Natural killer cell (primary cell): ENCODE results near the gene ICOSLG. TPM values are rescaled to one million over a fixed set of nuclear protein-coding genes. Genes with fewer than 3 reads are reported as not detected.
A peak's percentile ranks its signal among the peaks of the same experiment; 100 is the strongest.

Experiments
- ATAC-seq, 3 donors: fragments of 150-1000 bp in 2 of 3; fragments of 200-7000 bp in 1 of 3; cut with Tn5 transposase; 1 replicate in 1 of 3; 2 replicates in 2 of 3; pipeline ENCODE4 v1.10.0; 2021; ENCODE audit warnings: mild to moderate bottlenecking in 2 of 3, moderate library complexity in 2 of 3
- DNase-seq, 2 donors: peaks; one replicate each; pipeline versions ENCODE4 v3.0.0 to v3.0.0-alpha.2; 2013 to 2021; ENCODE audit warnings: mixed read lengths in 1 of 2
- H3K27ac ChIP-seq: one replicate; pipeline ENCODE4 v1.5.1; 2013; ENCODE audit warnings: mild to moderate bottlenecking, low read length
- H3K27me3 ChIP-seq: one replicate; pipeline ENCODE4 v1.6.1; 2013; ENCODE audit warnings: low read length; ENCODE audit not compliant: control insufficient read depth, insufficient read depth
- H3K36me3 ChIP-seq: one replicate; pipeline ENCODE4 v1.6.1; 2013; ENCODE audit warnings: low read length; ENCODE audit not compliant: control insufficient read depth, insufficient read depth
- H3K4me1 ChIP-seq: one replicate; pipeline ENCODE4 v1.6.1; 2013; ENCODE audit warnings: low read length; ENCODE audit not compliant: control insufficient read depth, insufficient read depth
- H3K4me3 ChIP-seq: one replicate; pipeline ENCODE4 v1.5.1; 2013; ENCODE audit warnings: low read length
- H3K9me3 ChIP-seq: one replicate; pipeline ENCODE4 v1.6.1; 2013; ENCODE audit warnings: low read length; ENCODE audit not compliant: control insufficient read depth, insufficient read depth
- H3K27ac Mint-ChIP-seq, 2 donors: one replicate each; pipeline ENCODE4 v1.8.0; 2022; ENCODE audit warnings: mild to moderate bottlenecking in 2 of 2, mixed read lengths in 2 of 2, moderate library complexity in 1 of 2
- H3K27me3 Mint-ChIP-seq, 2 donors: one replicate each; pipeline ENCODE4 v1.8.0; 2022; ENCODE audit warnings: low read depth in 2 of 2, mixed read lengths in 2 of 2
- H3K36me3 Mint-ChIP-seq: one replicate; pipeline ENCODE4 v1.8.0; 2022; ENCODE audit warnings: mixed read lengths
- H3K4me1 Mint-ChIP-seq, 2 donors: one replicate each; pipeline ENCODE4 v1.8.0; 2022; ENCODE audit warnings: mixed read lengths in 2 of 2
- H3K4me3 Mint-ChIP-seq: one replicate; pipeline ENCODE4 v1.8.0; 2022; ENCODE audit warnings: mild to moderate bottlenecking, moderate library complexity, mixed read lengths
- H3K9me3 Mint-ChIP-seq, 2 donors: one replicate each; pipeline ENCODE4 v1.8.0; 2022; ENCODE audit warnings: mixed read lengths in 2 of 2
- WGBS: methylation state at CpG from one replicate; pipeline ENCODE4 v1.1.7; 2013; ENCODE audit warnings: missing lambda C conversion rate; ENCODE audit not compliant: insufficient coverage; 5-methylcytosine and 5-hydroxymethylcytosine counted together
- intact Hi-C: fragments of 100-400 bp; cut with micrococcal nuclease; formaldehyde crosslinking; loops from one replicate; pipeline ENCODE4 v1.14.2; 2022
- total RNA-seq, 4 donors: library from RNA; stranded (reverse); fragments of 120-200 nt in 1 of 4; gene quantifications; one replicate each; pipeline versions ENCODE4 v1.2.3 to v1.2.4, GENCODE V29; 2013 to 2022
- TF ChIP-seq, protein P1 (sequence below): fragments of 200-600 bp; IDR thresholded peaks from one replicate; pipeline ENCODE4 v1.8.0; 2022; ENCODE audit warnings: antibody characterized with exemption

ICOSLG gene
- total RNA-seq, 3 donors from 2014 or later (not counting 1 experiment from before 2014, with no cell fraction given), result 1.7 to 4.5 (median 2.9) TPM

DNA sequence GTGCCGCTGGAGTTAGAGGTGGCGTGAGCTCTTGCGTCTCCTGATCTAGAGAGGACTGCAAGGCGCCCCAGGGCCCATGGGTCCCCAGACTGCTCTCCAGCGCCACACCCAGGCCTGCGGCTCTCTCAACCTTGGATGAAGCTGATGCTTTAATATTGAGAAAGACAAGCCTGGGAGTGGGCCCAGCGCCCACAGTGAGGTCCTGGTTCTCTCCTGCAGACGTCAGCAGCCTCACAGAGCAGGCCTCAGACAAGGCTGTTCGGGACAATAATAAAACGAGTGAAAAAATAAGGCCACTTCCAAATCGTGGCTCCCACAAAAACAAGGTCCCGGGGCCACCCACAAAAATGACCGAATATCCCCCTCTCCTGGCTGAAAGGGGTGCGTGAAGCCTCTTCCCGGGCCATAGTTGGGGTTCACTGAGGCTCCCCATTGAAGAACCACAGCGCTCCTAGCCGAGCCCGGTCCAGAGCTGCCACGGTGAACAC is 27.0 kb upstream of the ICOSLG start:
- TF ChIP-seq, protein P1, sequence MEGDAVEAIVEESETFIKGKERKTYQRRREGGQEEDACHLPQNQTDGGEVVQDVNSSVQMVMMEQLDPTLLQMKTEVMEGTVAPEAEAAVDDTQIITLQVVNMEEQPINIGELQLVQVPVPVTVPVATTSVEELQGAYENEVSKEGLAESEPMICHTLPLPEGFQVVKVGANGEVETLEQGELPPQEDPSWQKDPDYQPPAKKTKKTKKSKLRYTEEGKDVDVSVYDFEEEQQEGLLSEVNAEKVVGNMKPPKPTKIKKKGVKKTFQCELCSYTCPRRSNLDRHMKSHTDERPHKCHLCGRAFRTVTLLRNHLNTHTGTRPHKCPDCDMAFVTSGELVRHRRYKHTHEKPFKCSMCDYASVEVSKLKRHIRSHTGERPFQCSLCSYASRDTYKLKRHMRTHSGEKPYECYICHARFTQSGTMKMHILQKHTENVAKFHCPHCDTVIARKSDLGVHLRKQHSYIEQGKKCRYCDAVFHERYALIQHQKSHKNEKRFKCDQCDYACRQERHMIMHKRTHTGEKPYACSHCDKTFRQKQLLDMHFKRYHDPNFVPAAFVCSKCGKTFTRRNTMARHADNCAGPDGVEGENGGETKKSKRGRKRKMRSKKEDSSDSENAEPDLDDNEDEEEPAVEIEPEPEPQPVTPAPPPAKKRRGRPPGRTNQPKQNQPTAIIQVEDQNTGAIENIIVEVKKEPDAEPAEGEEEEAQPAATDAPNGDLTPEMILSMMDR, result no peak
- Mint-ChIP-seq H3K9me3 (no peaks in the 10 kb centered on the region), H3K36me3 (no peaks in the 10 kb centered on the region), H3K27me3 (no peaks in the 10 kb centered on the region), H3K27ac (no peak overlapping the region), H3K4me1 (no peaks in the 10 kb centered on the region), H3K4me3 (no peak overlapping the region)
- 74% methylated on average over 19 of the region's 19 CpGs for WGBS
- Histone ChIP-seq H3K4me1 (no peaks in the 10 kb centered on the region), H3K27ac (no peak overlapping the region), H3K36me3 (no peaks in the 10 kb centered on the region), H3K4me3 (no peak overlapping the region), H3K9me3 (no peaks in the 10 kb centered on the region), H3K27me3 (no peaks in the 10 kb centered on the region)
- DNase-seq, result peak in 1 of 2 donors; percentile 54
- intact Hi-C loops, result no loop called here
- ATAC-seq, result peak in 1 of 3 donors; percentile 33

DNA sequence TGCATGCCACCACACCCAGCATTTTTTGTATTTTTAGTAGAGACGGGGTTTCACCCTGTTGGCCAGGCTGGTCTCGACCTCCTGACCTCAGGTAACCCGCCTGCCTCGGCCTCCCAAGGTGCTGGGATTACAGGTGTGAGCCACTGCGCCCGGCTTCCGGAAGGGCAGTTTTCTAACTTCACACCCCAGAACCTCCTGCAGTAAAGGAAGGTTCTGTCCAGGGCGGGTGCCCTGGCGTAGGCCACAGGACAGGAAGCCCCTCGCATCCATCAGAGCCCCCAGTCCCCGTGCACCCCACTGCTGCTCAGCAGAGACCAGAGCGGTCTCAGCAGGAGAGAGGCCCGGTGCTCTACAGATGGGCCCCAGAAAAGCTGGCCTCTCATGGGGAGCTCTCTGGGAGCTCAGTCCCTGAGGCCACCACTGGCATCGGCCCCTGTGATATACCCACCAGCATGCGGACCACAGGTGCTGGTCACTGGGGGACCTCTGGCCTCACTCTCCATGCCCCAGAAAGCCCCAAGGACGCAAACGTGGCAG is 25.1 kb upstream of the ICOSLG start:
- ATAC-seq (no peak), DNase-seq (no peak)
- H3K9me3 Mint-ChIP-seq, result no peaks in the 10 kb centered on the region
- no peaks in the 10 kb centered on the region for H3K4me1 Mint-ChIP-seq
- no peak overlapping the region for H3K27ac Mint-ChIP-seq
- H3K36me3 Mint-ChIP-seq, result no peaks in the 10 kb centered on the region
- H3K4me3 Mint-ChIP-seq, result no peak overlapping the region
- Histone ChIP-seq H3K4me3 (no peak overlapping the region), H3K36me3 (no peaks in the 10 kb centered on the region), H3K4me1 (no peaks in the 10 kb centered on the region), H3K9me3 (no peaks in the 10 kb centered on the region), H3K27me3 (no peaks in the 10 kb centered on the region), H3K27ac (no peak overlapping the region)
- intact Hi-C loops, result no loop called here
- WGBS, result 91% methylated on average over 17 of the region's 17 CpGs
- H3K27me3 Mint-ChIP-seq, result no peaks in the 10 kb centered on the region
- TF ChIP-seq, protein P1, result no peak

DNA sequence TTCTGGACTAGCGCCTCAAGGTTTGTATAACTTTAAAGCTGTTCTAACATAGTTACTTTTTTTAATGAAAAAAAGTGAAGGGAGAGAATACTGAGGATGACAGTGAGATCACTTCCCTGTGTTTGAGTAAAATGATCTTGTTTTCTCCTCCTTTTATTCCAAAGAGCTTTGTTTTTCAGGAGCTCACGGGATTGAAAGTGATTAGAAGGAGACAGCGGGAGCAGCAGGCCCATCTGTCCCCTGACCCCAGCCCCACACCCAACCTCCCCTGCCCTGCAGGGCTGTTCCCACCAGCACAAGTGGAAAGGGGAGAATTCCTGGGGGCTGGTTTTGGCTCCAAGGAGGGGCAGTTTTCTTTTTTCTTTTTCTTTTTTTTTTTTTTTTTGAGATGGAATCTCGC is 23.0 kb upstream of the ICOSLG start:
- Mint-ChIP-seq H3K4me3 (no peak overlapping the region), H3K27me3 (peaks cover 0 to 11% of the 10 kb centered on the region in 2 donors), H3K27ac (no peak overlapping the region), H3K4me1 (no peaks in the 10 kb centered on the region), H3K9me3 (no peaks in the 10 kb centered on the region), H3K36me3 (no peaks in the 10 kb centered on the region)
- WGBS, result 91% methylated on average over 2 of the region's 4 CpGs
- H3K9me3 ChIP-seq, result no peaks in the 10 kb centered on the region
- H3K4me1 ChIP-seq, result no peaks in the 10 kb centered on the region
- no peaks in the 10 kb centered on the region for H3K36me3 ChIP-seq
- H3K27ac ChIP-seq, result no peak overlapping the region
- H3K4me3 ChIP-seq, result no peak overlapping the region
- TF ChIP-seq, protein P1, result no peak
- ATAC-seq (no peak), DNase-seq (no peak)
- intact Hi-C loops, result no loop called here
- H3K27me3 ChIP-seq, result no peaks in the 10 kb centered on the region

DNA sequence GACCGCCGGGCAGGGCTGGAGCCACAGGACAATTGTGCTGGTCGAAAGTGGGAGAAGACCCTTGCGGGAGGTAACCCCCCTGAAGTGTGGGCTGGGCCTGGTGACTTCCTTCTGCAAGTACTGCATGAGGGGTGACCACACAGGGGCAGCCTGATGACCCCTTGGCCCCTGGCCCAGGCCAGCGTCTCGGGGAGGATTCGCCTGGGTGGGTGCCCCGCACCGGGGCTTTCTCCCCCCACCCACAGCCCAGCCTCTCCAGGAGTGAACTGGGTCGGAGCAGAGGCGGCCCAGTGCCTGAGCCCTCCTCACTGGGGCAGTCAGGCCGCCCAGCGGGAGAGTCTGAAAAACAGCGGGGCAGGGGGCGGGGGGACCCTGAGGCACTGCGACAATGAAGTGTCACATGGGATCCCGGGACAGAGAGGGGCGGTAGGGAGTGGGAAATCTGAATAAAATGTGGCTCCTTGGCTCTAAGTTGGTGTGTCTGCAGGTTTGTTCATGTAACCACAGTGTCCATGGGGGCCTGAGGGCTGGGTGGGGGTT is 22.5 kb upstream of the ICOSLG start:
- WGBS, result 90% methylated on average over 18 of the region's 18 CpGs
- intact Hi-C loops, result no loop called here
- Histone ChIP-seq H3K9me3 (no peaks in the 10 kb centered on the region), H3K27ac (no peak overlapping the region), H3K4me1 (no peaks in the 10 kb centered on the region), H3K36me3 (no peaks in the 10 kb centered on the region), H3K4me3 (no peak overlapping the region), H3K27me3 (no peaks in the 10 kb centered on the region)
- TF ChIP-seq, protein P1, result no peak
- Mint-ChIP-seq H3K4me1 (no peaks in the 10 kb centered on the region), H3K36me3 (no peaks in the 10 kb centered on the region), H3K4me3 (no peak overlapping the region), H3K9me3 (no peaks in the 10 kb centered on the region), H3K27me3 (peaks cover 0 to 11% of the 10 kb centered on the region in 2 donors), H3K27ac (no peak overlapping the region)
- no peak for DNase-seq
- ATAC-seq, result no peak
